Thoracic aorta (tissue), 2 donors: Measurements from ENCODE around the gene EIF2S2. TPM values are rescaled to one million over a fixed set of nuclear protein-coding genes. Genes with fewer than 3 reads are reported as not detected.

ENCODE experiments used
- ATAC-seq: fragments of 150-250 bp; one replicate; pipeline ENCODE4 v1.8.0; 2017; ENCODE audit warnings: low read depth; ENCODE audit not compliant: insufficient number of reproducible peaks, low FRiP score
- DNase-seq: peaks from one replicate; pipeline ENCODE4 v3.0.0-alpha.2; 2020; ENCODE audit warnings: low spot score
- H3K27ac ChIP-seq, 2 donors: fragments of 200-600 bp; sonication (generic); 1 replicate in 1 of 2; 2 replicates in 1 of 2; pipeline ENCODE4 v1.5.1; 2016; ENCODE audit warnings: mild to moderate bottlenecking in 2 of 2, moderate library complexity in 2 of 2
- H3K27me3 ChIP-seq: fragments of 200-600 bp; sonication (generic); replicated peaks from 2 replicates; pipeline ENCODE4 v1.6.0; 2016; ENCODE audit warnings: mild to moderate bottlenecking; ENCODE audit not compliant: insufficient read depth
- H3K36me3 ChIP-seq: fragments of 200-600 bp; sonication (generic); one replicate; pipeline ENCODE4 v1.5.1; 2016
- H3K4me1 ChIP-seq, 2 donors: fragments of 200-600 bp; sonication (generic); 1 replicate in 1 of 2; 2 replicates in 1 of 2; pipeline versions ENCODE4 v1.5.1 to v1.6.0; 2016; ENCODE audit warnings: low read depth in 2 of 2, mild to moderate bottlenecking in 1 of 2; ENCODE audit not compliant: control insufficient read depth in 1 of 2
- H3K4me3 ChIP-seq: fragments of 200-600 bp; sonication (generic); 2 replicates; pipeline ENCODE4 v1.5.1; 2016; ENCODE audit warnings: mild to moderate bottlenecking
- H3K9me3 ChIP-seq: fragments of 200-600 bp; sonication (generic); 2 replicates; pipeline ENCODE4 v1.5.1; 2016
- total RNA-seq, 2 donors: library from RNA; depleted of rRNA; stranded (reverse); fragments of >200 nt; gene quantifications; one replicate each; pipeline versions ENCODE4 v1.1.0 to v1.2.3, GENCODE V29; 2016
- TF ChIP-seq, protein P1 (sequence below): fragments of 200-600 bp; sonication (generic); IDR thresholded peaks from one replicate; pipeline ENCODE4 v1.5.1; 2019; ENCODE audit warnings: antibody characterized with exemption

Gene EIF2S2
- total RNA-seq, 2 donors from 2014 or later: 24.6 to 35.8 TPM

DNA sequence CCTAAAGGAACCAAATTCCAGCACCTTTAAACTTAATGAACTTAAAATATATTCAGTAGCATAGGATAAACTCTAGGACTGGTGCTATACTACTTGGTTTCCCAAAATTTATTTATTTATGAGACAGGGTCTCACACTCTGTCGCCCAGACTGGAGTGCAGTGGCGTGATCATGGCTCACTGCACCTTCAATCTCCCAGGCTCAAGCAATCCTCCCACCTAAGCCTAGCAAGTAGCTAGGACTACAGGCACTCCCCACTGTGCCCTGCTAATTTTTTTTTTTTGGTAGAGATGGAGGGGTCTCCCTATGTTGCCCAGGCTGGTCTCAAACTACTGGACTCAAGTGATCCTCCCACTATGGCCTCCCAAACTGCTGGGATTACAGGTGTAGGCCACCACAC lies 21.4 kb downstream of the EIF2S2 start:
- no peak for DNase-seq
- H3K36me3 ChIP-seq: peaks cover 50% of the 10 kb centered on the region
- no peak overlapping the region for H3K4me3 ChIP-seq
- ATAC-seq: no peak
- no peaks in the 10 kb centered on the region for H3K27me3 ChIP-seq
- no peaks in the 10 kb centered on the region for H3K4me1 ChIP-seq
- H3K27ac ChIP-seq: no peak overlapping the region
- TF ChIP-seq, protein P1, sequence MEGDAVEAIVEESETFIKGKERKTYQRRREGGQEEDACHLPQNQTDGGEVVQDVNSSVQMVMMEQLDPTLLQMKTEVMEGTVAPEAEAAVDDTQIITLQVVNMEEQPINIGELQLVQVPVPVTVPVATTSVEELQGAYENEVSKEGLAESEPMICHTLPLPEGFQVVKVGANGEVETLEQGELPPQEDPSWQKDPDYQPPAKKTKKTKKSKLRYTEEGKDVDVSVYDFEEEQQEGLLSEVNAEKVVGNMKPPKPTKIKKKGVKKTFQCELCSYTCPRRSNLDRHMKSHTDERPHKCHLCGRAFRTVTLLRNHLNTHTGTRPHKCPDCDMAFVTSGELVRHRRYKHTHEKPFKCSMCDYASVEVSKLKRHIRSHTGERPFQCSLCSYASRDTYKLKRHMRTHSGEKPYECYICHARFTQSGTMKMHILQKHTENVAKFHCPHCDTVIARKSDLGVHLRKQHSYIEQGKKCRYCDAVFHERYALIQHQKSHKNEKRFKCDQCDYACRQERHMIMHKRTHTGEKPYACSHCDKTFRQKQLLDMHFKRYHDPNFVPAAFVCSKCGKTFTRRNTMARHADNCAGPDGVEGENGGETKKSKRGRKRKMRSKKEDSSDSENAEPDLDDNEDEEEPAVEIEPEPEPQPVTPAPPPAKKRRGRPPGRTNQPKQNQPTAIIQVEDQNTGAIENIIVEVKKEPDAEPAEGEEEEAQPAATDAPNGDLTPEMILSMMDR: no peak
- H3K9me3 ChIP-seq: no peaks in the 10 kb centered on the region

DNA sequence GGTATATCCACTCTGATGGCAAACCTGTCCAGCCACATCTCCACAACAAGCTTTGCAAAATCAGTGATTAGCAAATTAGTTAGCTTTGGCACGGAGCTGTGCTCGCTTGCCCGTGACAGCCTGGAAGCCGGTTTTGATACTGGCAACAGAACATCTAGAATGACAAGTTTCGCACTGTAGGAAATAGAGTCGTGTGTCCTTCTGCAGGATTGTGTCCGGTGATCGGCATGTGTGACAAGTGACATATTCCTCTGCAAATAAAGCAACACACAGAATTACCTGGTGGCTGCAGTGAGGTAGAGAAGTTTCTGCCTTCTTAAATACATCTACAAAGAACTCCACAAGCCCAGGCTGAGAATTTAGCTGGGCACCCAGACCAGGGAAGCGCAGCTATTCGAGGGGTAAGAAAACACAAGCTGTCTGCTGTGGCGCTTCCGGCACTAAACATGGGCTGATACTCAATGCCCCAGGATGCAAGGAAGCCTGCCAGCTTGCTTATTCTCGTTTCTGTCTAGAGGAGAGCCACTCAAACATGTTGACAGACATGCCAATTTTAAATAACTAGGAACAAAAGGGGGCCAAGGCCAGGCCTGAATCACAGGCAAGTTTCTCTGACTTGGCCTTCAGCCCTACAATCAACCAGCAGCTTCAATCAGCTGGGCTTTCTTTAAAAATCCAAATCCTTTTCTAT lies 22.2 kb downstream of the EIF2S2 start:
- no peaks in the 10 kb centered on the region for H3K27me3 ChIP-seq
- H3K4me1 ChIP-seq: no peaks in the 10 kb centered on the region
- TF ChIP-seq, protein P1: no peak
- DNase-seq (no peak), ATAC-seq (no peak)
- H3K27ac ChIP-seq: no peak overlapping the region
- H3K36me3 ChIP-seq: peaks cover 50% of the 10 kb centered on the region
- no peaks in the 10 kb centered on the region for H3K9me3 ChIP-seq
- no peak overlapping the region for H3K4me3 ChIP-seq

DNA sequence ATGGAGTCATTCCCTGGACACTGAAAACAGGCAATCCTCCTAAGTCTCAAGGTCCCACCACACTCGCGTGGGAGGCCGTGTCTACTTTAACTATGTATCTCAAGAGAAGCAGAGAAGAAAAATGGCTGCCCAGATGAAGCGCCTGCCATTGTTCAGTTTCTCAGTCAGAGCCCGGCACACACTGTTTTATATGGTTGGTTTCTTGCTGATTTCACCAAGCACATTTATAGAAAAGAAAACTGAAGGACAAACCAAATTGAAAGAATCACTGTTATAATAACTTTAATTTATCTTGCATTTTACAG lies 22.9 kb downstream of the EIF2S2 start:
- no peak for DNase-seq
- H3K4me1 ChIP-seq: no peaks in the 10 kb centered on the region
- H3K4me3 ChIP-seq: no peak overlapping the region
- H3K36me3 ChIP-seq: peaks cover 50% of the 10 kb centered on the region
- H3K27me3 ChIP-seq: no peaks in the 10 kb centered on the region
- no peaks in the 10 kb centered on the region for H3K9me3 ChIP-seq
- H3K27ac ChIP-seq: no peak overlapping the region
- no peak for ATAC-seq
- TF ChIP-seq, protein P1: no peak

DNA sequence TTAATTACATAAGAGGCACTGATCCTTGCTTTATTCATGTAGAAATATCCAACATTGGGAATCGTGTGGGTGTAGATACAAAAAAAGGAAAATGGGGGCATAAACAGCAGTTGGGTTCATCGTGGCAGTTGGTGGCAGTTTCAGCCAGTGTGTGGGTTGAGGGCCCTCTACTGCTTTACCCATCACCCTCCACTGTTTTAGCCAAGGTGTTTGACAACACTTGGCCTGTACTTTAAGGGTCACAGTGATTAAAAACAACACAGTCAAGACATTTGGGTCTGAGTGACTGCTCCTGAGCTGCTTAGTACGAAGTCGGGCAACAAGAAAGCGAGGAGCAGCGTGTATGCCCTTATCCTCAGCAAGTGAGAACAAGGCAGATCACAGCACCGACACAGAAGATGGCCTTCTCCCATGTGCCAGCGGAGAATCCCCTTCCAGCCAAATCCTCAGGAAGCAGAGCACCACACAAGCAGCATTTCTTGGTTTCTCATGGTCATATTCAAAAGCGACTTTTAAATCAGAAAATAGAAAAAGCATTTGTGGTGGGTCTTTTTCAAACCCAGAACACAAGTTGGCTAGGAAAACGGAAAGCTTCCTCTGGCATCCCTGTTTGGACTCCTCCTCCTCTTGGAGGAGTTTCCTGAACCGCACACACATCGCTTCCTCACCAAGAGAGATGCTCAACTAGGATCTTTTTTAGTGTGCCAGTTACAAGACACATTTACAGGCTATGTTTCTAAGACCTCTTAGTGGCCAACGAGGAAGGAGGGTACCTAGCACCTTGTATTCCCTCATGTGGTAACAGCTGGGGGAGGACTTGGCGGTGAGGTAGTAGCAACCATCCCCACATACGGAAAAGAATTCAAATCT lies 23.5 kb downstream of the EIF2S2 start:
- Histone ChIP-seq H3K27ac (no peak overlapping the region), H3K4me1 (peaks cover 0 to 2% of the 10 kb centered on the region in 2 donors), H3K9me3 (no peaks in the 10 kb centered on the region), H3K4me3 (no peak overlapping the region), H3K27me3 (no peaks in the 10 kb centered on the region), H3K36me3 (peaks cover 44% of the 10 kb centered on the region)
- TF ChIP-seq, protein P1: no peak
- DNase-seq (no peak), ATAC-seq (no peak)

DNA sequence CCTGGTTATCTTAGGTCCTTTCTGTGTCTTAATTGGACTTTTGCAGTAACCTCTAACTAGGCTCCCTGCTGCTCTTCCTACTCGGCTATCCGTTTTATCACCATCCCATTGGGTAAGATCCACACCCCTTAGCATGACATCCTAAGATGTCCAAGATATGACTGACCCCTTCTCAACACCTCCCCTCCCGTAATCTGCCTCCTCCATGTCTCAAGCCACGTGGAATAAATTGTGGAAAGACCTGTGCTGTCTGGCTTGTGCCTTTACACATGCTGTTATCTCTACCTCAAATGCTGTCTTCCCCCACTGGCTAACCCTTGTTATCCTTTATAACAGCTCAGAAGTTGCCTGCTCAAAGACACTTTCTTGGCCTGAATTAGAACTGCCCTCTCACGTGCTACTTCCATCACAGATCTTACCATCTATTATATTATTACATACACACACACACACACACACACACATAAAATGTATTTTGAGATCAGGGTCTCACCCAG lies 26.5 kb downstream of the EIF2S2 start:
- Histone ChIP-seq H3K27ac (no peak overlapping the region), H3K36me3 (peaks cover 38% of the 10 kb centered on the region), H3K4me1 (peaks cover 4 to 16% of the 10 kb centered on the region in 2 donors), H3K9me3 (no peaks in the 10 kb centered on the region), H3K27me3 (no peaks in the 10 kb centered on the region), H3K4me3 (no peak overlapping the region)
- no peak for ATAC-seq
- no peak for DNase-seq
- TF ChIP-seq, protein P1: no peak
